Keratinocyte (primary cell): ENCODE data around the gene ZBTB40. TPM values are rescaled to one million over a fixed set of nuclear protein-coding genes. Genes with fewer than 3 reads are reported as not detected.

Source experiments
- DNase-seq: peaks from one replicate; pipeline ENCODE4 v3.0.0-alpha.2; 2011; ENCODE audit warnings: low read depth, missing footprints, low spot score
- FAIRE-seq: peaks from 2 replicates; lab custom pipeline; 2011; peaks lifted over from hg19 to GRCh38; lab: Jason Lieb, UNC
- H2AFZ ChIP-seq: 2 replicates; pipeline ENCODE4 v1.6.0; 2012; ENCODE audit warnings: low read length, control low read depth, inconsistent platforms; ENCODE audit not compliant: control insufficient read depth
- H3K27ac ChIP-seq: 2 replicates; pipeline ENCODE4 v1.5.1; 2011; ENCODE audit warnings: low read length; ENCODE audit not compliant: control insufficient read depth, insufficient read depth
- H3K27me3 ChIP-seq: 3 replicates; pipeline ENCODE4 v1.6.0; 2011; ENCODE audit warnings: low read length; ENCODE audit not compliant: control insufficient read depth, insufficient read depth; ENCODE audit errors: extremely low read depth
- H3K36me3 ChIP-seq, 2 experiments: 2 replicates in 1 of 2; 3 replicates in 1 of 2; pipeline ENCODE4 v1.5.1; 2011; ENCODE audit warnings: low read length in 2 of 2, mild to moderate bottlenecking in 1 of 2; ENCODE audit not compliant: control insufficient read depth in 2 of 2, insufficient read depth in 2 of 2; ENCODE audit errors: extremely low read depth in 1 of 2
- H3K4me1 ChIP-seq: 3 replicates; pipeline ENCODE4 v1.5.1; 2011; ENCODE audit warnings: low read length; ENCODE audit not compliant: control insufficient read depth, insufficient read depth; ENCODE audit errors: extremely low read depth
- H3K4me2 ChIP-seq: 3 replicates; pipeline ENCODE4 v1.6.0; 2011; ENCODE audit warnings: low read depth, low read length; ENCODE audit not compliant: control insufficient read depth, insufficient read depth; ENCODE audit errors: extremely low read depth
- H3K4me3 ChIP-seq, 3 experiments: fragments of 200-600 bp in 1 of 3; sonication (generic) in 1 of 3; 2 replicates in 2 of 3; 3 replicates in 1 of 3; pipeline ENCODE4 v1.5.1; 2011 to 2016; ENCODE audit warnings: low read length in 3 of 3, mild to moderate bottlenecking in 3 of 3, control low read depth in 2 of 3, inconsistent platforms in 1 of 3, low read depth in 1 of 3, mixed read lengths in 1 of 3, mixed run types in 1 of 3, moderate library complexity in 1 of 3; ENCODE audit not compliant: control insufficient read depth in 2 of 3, insufficient read depth in 2 of 3; ENCODE audit errors: extremely low read depth in 1 of 3
- H3K79me2 ChIP-seq: 2 replicates; pipeline ENCODE4 v1.6.0; 2012; ENCODE audit warnings: low read length; ENCODE audit not compliant: control insufficient read depth, insufficient read depth
- H3K9ac ChIP-seq: 3 replicates; pipeline ENCODE4 v1.6.0; 2011; ENCODE audit warnings: low read length; ENCODE audit not compliant: control insufficient read depth, insufficient read depth; ENCODE audit errors: extremely low read depth
- H3K9me1 ChIP-seq: 3 replicates; pipeline ENCODE4 v1.6.0; 2011; ENCODE audit warnings: low read length; ENCODE audit not compliant: control insufficient read depth, insufficient read depth; ENCODE audit errors: extremely low read depth
- H3K9me3 ChIP-seq: 2 replicates; pipeline ENCODE4 v1.5.1; 2012; ENCODE audit warnings: low read depth, low read length; ENCODE audit not compliant: control insufficient read depth
- H4K20me1 ChIP-seq: 3 replicates; pipeline ENCODE4 v1.6.0; 2011; ENCODE audit warnings: low read length; ENCODE audit not compliant: control insufficient read depth, insufficient read depth; ENCODE audit errors: extremely low read depth
- CTCF ChIP-seq, 3 experiments: IDR thresholded peaks in 1 of 3; conservative IDR thresholded peaks in 1 of 3; optimal IDR thresholded peaks in 1 of 3; 2 replicates in 2 of 3; 3 replicates in 1 of 3; pipeline versions ENCODE3 to v1.5.1; 2011; ENCODE audit warnings: low read length in 3 of 3, mild to moderate bottlenecking in 3 of 3, moderate library complexity in 2 of 3, control low read depth in 1 of 3, inconsistent platforms in 1 of 3; ENCODE audit not compliant: insufficient read depth in 2 of 3; ENCODE audit errors: extremely low read depth in 1 of 3
- EZH2 ChIP-seq: IDR thresholded peaks from one replicate; pipeline ENCODE4 v1.6.1; 2012; ENCODE audit warnings: inconsistent platforms, mild to moderate bottlenecking, low read length, moderate library complexity
- dilution Hi-C: fragments of 300-500 bp; cut with MboI; formaldehyde crosslinking; loops from one replicate; pipeline ENCODE4 v1.7.0; 2020; ENCODE audit warnings: low sequenced_read_pairs; ENCODE audit not compliant: extremely low pct_ligation_motif_present
- polyA plus RNA-seq, 5 experiments: library from polyadenylated mRNA; depleted of rRNA in 3 of 5; stranded (reverse) in 3 of 5; stranded (forward) in 1 of 5; unstranded in 1 of 5; fragments of >200 nt; gene quantifications; 1 replicate in 1 of 5; 2 replicates in 3 of 5; 3 replicates in 1 of 5; pipeline versions ENCODE4 v1.2.1 to v1.2.3, GENCODE V29; 2011 to 2012; ENCODE audit warnings: missing spikeins in 2 of 5, low read depth in 1 of 5, low replicate concordance in 1 of 5

Gene ZBTB40
- polyA plus RNA-seq, 1 donor (not counting 4 experiments of a cell fraction or from before 2014, with no cell fraction given), result 5.0 TPM

- DNase-seq (no peak), FAIRE-seq (no peak)
- no peaks in the 10 kb centered on the region for H3K4me1 ChIP-seq
- H3K9ac ChIP-seq, result no peak overlapping the region
- peaks cover 0 to 3% of the 10 kb centered on the region in 2 experiments for H3K36me3 ChIP-seq
- no peaks in the 10 kb centered on the region for H3K79me2 ChIP-seq
- H3K27ac ChIP-seq, result no peak overlapping the region
- H2AFZ ChIP-seq, result no peak overlapping the region
- H3K27me3 ChIP-seq, result no peaks in the 10 kb centered on the region
- no peaks in the 10 kb centered on the region for H3K9me3 ChIP-seq
- no peak overlapping the region for H3K4me2 ChIP-seq
- TF ChIP-seq EZH2, result no peak
- no peak for TF ChIP-seq CTCF (optimal IDR thresholded peaks at IDR 0.05 in 1 of 3, IDR thresholded peaks at IDR 0.05 in 1 of 3, conservative IDR thresholded peaks at IDR 0.05 in 1 of 3; ENCODE audit: extremely low read depth in 1 of 3, insufficient read depth in 2 of 3, low read length in 3 of 3)
- H4K20me1 ChIP-seq, result no peaks in the 10 kb centered on the region
- dilution Hi-C loops, result no loop called here
- no peak overlapping the region for H3K4me3 ChIP-seq
- H3K9me1 ChIP-seq, result no peaks in the 10 kb centered on the region
Measured at GRCh38 chr1:22535399-22535798, 83.7 kb downstream of the ZBTB40 start.

- Histone ChIP-seq H2AFZ (no peak overlapping the region), H3K36me3 (peaks cover 0 to 3% of the 10 kb centered on the region in 2 experiments), H3K79me2 (no peaks in the 10 kb centered on the region), H3K4me3 (no peak overlapping the region), H3K4me1 (no peaks in the 10 kb centered on the region), H3K27ac (no peak overlapping the region), H3K27me3 (no peaks in the 10 kb centered on the region), H3K9me1 (no peaks in the 10 kb centered on the region), H3K4me2 (no peak overlapping the region), H3K9ac (no peak overlapping the region), H3K9me3 (no peaks in the 10 kb centered on the region), H4K20me1 (no peaks in the 10 kb centered on the region)
- dilution Hi-C loops, result no loop called here
- FAIRE-seq (no peak), DNase-seq (no peak)
- TF ChIP-seq CTCF (optimal IDR thresholded peaks at IDR 0.05 in 1 of 3, IDR thresholded peaks at IDR 0.05 in 1 of 3, conservative IDR thresholded peaks at IDR 0.05 in 1 of 3; ENCODE audit: extremely low read depth in 1 of 3, insufficient read depth in 2 of 3, low read length in 3 of 3) (no peak), EZH2 (no peak)
Measured at GRCh38 chr1:22536506-22536905, 84.9 kb downstream of the ZBTB40 start.
